ENCODE measurements around the gene HDGF.

The HDGF gene

GRCh38 chr1:156717351-156717750 is 34.1 kb downstream of the HDGF start:
- no peak for DNase-seq

DNA sequence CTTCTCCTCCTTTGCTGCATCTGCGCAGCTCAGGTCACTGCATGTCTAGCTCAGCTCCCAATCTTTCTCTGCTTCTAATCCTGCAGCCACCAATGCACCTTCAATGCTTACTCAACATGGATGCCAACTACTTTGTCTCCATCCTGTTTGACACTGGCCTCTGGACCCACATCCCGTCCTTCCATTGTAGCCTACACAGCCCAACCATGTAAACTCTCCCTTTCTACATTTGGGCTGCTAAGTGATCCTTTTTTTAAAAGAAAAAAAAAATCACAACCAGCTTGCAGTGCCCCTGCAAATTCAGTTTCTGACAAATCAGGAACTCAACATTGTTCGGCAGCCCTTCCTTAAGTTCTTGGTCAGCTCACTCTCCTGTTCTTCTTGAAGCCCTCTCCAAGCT is 36.6 kb downstream of the HDGF start:
- DNase-seq, result no peak

DNA sequence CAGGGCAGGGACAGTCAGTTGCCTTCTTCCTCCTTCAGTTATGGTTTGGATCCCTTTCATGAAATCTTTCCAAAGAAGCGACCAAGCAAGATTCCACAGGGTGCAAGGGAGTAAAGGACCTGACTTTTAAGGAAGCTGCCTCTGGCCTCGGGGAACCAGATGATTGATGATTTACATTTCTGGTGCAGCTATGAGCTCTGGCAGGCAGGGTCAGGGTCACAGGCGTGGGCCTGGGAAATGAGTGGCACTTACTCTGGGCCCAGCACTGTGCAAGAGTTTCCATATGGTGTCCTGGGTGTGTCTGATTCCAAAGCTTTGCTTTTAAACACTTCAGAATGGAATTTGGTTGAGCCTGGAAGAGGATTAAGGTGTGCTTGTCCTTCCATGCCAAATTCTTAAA is 38.8 kb downstream of the HDGF start:
- DNase-seq, result no peak

DNA sequence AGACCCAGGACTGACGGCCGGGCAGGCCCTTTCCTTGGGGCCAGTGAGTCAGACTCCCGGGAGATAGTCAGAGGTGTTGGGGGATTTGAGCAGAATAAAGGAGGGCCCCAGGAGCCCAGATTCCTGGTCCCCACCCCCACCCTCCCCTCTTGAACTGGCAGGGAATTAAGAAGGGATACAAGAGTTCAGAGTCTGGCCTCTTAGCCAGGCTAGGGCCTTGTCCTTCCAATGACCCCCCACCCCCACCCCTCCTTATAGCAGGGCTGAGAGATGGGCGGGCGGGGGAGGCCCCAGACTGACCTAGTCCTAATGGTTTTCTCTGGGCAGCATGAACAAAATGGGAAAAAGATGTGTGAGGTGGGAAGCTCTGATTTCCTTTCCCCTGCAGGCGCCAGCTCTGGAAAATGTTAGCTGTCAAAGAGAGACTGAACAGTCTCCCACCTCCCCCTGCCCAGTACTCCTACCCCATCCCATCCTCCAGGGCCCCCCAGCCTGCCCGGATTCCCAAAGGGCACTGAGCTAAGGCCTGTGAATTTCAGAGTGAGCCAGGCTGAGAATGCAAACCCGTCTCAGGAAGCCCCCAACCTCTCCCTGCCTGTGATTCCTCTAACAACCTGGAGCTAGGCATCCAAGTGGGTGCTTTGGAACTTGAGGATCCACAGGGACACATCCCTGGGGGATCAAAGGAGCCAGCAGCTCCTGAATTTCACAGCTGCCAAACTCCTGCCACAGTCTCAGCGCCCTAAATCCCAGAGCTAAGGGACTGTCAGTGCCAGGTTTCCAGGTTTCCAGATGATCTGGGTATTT is 40.3 kb downstream of the HDGF start:
- DNase-seq, result no peak

DNA sequence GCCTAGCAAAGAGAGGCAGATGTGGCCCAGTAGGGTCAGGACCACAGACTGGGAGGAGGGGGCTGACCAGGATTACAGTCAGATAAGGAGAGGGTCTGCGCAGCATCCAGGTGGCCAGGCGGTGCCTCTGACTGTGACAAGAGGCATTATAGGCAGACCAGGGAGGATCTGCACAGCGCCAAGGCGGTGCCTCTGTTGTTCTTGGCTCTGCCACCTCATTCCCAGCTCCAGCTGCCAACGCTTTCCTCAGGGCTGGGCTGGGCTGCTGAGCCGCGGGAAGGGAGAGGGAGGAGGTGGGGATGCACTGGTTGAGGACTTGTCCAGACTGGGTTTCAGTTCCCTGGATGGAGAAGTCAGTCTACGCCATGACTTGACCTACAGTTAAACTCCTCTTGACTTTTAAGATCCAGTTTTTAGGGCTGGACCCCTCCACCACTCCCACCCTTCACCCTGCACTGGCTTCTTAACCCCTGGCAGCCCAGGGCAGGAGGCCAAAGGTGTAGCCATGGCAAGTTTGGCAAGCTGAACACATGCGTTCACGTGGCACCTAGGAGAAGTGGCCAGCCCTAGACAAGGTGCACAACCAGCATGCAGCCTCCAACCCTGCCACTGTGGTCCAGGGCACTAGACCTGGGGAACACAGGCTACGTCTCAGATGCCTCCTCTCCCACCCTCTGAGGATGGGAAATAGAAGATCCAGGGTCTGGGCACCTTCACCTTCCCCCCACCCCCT is 41.6 kb downstream of the HDGF start:
- no peak for DNase-seq

DNA sequence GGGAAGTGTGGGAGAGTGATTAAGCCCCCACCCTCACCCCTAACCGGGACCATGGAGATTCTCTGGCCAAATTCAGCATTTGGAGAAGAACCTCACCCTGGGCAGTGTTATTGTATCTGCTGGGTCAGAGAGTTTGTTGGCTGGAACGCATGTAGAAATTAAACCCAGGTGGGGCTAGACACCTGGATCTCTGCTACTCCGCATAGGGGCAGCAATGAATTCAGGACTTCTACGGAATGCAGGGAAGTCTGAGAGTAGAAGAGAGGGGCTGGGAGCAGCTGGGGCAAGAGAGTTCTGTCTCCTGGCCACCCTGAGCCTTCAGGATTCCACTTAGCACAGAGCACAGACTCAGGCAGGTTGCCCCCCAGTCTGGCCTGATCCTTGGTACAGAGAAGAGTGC is 42.4 kb downstream of the HDGF start:
- no peak for DNase-seq

GRCh38 chr1:156708218-156708661 is 43.2 kb downstream of the HDGF start:
- no peak for DNase-seq

GRCh38 chr1:156707417-156708217 is 43.9 kb downstream of the HDGF start:
- DNase-seq, result no peak

DNA sequence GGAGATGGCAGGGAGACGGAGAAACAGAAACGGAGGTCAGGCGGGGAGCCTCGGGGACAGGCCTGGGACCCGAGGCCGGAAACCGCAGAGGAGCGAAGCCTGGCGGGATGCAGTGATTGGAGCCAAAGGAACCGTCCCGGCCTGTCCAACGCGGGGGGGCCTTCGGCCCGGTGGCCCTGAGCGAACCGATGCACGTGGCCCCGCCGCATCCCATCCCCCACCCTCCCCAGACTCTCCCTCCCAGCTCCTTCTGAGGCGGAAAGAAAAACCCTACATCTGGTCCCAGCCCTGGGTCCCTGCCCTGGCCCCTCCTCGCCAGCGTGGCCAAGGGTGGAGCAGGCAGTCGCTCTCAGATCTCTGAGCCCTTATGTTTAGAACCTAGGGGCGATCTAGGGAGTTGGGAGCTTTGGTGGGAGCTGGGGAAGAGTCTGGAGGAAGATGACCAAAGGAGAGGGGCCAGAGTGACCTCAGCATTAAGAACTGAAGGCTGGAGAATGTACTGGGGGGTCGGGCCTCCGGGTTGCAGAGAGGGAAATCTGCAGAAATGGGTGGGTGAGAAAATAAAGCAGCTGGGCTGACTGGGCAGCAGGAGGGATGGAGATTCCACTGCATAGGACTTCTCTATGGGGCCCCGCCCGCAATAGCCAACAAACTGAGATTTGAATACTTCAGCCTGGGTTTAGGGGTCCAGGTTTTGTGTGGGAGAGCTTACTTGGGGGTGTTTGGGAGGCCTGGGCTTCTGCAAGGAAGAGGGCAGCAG is 44.6 kb downstream of the HDGF start:
- DNase-seq, result peak in 1 of 2 donors; percentile 28

DNA sequence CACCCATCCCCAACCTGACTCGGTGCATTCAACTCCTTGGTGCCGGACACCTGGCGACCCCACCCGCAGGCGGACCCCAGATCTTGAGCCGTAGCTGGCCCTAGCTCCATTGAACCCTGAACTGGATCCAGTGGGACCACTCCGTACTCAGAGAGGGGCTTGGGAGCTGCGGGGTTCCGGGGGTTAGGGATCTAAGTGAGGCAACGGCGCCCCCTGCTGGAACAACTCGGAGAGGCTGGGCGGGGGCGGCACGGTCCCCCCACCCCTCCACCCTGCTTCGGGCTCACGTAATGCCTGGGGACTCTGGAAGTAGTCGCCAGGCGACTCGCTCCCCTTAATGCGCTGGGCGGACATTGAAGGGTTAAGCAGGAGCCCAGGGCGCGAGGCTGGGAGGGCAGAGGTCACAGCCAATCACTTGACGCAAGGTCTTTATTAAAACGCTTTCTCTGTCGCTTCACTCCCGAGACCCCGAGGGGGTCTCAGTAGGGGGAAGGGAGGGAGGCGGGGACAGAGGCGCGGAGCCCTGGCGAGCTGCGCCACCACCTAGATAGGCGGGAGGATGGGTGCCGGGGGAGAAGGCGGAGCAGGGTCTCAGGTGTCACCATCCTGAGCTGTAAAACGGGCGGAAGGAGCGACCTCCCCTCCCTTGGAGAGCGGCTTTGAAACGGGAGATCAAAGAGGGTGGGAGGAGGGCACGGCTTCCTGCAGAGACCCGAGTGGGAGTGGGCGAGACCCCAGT is 45.4 kb downstream of the HDGF start:
- DNase-seq, result peak; percentile 70 to 73

DNA sequence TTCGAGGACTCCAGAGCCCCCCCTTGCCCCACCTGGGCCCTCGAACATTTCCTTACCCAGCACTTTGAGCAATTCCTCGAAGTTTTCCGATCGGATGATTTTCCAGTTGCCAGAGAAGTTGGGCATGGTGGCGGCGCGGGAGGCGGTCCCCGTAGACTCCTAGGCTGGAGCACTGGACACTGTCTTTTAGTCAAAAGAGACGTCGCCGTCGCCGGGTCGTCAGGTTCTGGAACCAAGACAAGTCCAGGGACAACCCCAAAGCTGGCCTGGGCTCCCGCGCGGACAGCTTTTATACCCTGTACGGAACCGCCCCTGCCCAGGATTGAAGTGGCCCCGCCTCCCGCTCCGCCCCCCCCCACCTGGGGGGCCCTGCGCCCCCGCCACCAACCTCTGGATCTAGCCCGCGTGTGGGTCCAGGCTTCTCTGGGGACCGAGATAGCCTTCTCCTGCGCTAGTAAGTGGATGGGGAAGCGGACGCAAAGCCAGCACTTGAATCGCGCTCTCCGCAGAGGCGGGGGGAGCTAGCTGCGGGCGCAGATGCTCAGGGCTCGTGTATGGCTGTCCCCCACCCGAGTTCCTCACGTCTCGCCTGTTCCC is 46.1 kb downstream of the HDGF start, which contains the start of gene CRABP2:
CRABP2 (minus strand) TSS at position 263 of the 597 bp plus-strand sequence; CDS start at position 126, 137 bp downstream.
- DNase-seq, result peak in 1 of 2 donors; percentile 28

GRCh38 chr1:156704930-156705320 is 46.5 kb downstream of the HDGF start:
- peak; percentile 40 for DNase-seq

DNA sequence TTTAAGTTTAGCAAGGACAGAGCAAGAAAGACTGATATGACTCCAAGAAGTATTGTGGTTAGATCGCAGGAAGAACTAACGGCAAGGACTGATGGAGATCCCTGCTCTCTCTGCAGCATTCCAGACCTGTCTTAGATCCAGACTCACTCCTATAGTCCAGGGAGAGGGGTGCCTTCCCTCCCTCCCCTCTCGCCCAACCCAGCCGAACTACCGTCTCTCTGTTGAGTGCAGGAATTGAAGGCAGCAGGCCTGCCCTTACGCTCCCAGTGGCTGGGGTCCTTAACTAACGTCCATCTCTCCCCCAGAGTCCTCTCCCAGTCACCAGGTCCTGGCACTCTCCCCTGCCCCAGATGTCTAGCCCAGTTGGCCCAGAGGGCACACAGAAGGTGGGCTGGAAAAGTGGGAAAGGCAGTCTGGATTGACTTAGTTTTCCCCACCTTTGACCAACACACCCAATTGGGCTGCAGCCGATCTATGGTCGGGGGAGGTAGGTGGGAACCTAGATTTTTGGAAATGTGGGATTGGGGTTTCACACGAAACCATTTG is 47.2 kb downstream of the HDGF start:
- no peak for DNase-seq

DNA sequence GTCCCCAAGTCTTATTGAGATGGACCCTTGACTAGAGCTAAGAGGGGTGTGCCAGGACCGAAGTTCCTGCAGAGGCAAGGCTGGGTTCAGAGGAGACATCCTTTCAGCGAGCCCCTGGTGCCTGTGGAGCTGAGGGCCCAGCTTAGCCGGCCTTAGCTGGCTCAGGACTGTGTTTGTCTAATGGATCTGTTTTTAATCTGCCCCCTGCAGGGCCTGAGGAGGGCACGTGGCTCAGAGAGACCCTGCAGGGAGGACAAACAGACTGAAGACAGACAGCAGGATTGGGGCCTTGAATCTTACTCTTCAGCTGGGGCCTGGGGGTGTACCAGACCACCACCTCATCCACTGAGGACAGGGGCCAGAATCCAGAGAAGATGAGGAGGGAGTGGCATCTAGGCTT is 47.7 kb downstream of the HDGF start:
- DNase-seq, result no peak

- DNase-seq, result no peak
These were observed 48.1 kb downstream of the HDGF start for GRCh38 chr1:156703336-156703735.

DNA sequence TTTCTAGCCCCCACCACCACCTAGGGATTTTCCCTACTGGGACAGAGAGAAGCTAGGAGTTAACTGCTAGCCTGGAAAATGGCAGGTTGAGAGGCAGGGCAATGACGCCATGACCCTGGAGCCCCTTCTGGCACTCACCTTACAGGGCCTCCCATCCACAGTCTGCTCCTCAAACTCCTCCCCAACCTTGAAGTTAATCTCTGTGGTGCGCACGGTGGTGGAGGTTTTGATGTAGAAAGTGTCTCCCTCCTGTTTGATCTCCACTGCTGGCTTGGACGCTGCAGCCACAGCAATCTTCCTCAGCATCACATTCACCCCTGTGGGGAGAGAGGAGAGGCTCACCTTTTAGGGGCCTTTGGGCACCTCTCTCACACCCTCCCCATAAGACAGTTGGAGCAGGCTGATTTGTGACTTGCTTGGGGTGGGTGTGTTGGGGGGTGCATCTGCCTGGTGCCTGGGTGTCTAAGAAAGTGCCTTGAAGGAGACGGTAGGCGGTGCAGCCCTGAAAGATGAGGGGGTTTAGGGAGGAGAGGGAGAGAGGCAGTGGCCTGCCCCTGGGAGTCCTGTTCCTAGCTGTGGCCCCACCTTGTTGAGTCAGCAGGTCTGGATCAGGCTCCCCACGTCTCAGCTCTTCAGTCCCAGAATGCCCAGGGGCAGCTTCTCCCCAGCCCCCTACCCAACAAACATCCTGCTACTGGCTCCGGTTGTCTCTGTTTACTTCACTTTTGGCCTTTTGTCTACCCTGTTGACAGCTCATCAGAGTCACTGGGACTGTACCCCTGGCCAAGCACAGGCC is 50.5 kb downstream of the HDGF start:
- no peak for DNase-seq

DNA sequence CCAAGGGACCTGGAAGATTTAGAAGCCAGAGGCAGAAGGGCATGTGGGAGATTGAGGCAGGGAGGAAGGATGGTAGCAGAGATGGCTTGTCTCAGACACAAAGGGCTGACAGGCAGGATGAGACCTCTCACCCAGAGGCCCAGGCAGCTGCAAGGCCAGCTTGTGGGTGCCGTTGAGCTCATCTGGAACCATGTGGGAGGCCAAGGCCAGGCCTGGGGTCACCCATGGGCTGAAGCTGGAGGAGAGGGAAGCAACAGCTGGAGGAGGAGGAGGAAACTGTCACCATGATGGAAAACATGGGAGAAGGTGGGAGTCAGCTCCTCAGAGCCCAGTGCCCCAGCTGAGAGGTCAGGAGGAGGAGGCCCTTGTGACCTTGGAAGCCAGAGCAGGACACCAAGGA is 52.5 kb downstream of the HDGF start:
- no peak for DNase-seq

- DNase-seq, result no peak
These were observed 54.0 kb downstream of the HDGF start for GRCh38 chr1:156697481-156697880.

GRCh38 chr1:156696755-156697154 is 54.7 kb downstream of the HDGF start:
- no peak for DNase-seq

DNA sequence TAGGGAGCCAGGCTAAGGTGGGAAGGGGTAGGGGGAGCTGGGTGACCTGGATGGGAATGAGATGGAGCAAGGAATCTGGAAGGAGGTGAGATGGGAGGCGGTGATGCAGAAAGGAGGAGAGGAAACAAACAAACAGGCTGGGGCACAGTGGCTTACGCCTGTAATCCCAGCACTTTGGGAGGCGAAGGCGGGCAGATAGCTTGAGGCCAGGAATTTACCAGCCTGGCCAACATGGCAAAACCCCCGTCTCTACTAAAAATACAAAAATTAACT is 56.8 kb downstream of the HDGF start:
- DNase-seq, result no peak
